A673 (cell line): ENCODE measurements around the gene PIAS3. TPM values are rescaled to one million over a fixed set of nuclear protein-coding genes. Genes with fewer than 3 reads are reported as not detected.

Experiments used
- BruUV-seq: library from RNA; stranded (reverse); fragments of 400-500 nt; replicated peaks from 2 replicates; lab custom pipeline; 2021; lab: Mats Ljungman, UMichigan
- CTCF ChIA-PET: fragments of 300-600 bp; sonication (Branson Sonifier 250); formaldehyde crosslinking; loops from one replicate; lab custom pipeline; 2022; ENCODE audit warnings: antibody characterized with exemption; lab: Charles Lee
- POLR2A ChIA-PET: fragments of 300-600 bp; sonication (Branson Sonifier 250); formaldehyde crosslinking; loops from one replicate; lab custom pipeline; 2022; ENCODE audit warnings: antibody characterized with exemption; ENCODE audit not compliant: low non-redundant PET; lab: Charles Lee
- DNase-seq: peaks from one replicate; pipeline ENCODE4 v3.0.0-alpha.2; 2015; ENCODE audit warnings: low spot score
- H3K27ac ChIP-seq: fragments of 200-600 bp; sonication (generic); 2 replicates; pipeline ENCODE4 v1.5.1; 2016; ENCODE audit warnings: mixed run types, low read depth, mild to moderate bottlenecking, mixed read lengths, antibody characterized with exemption, low read length; ENCODE audit not compliant: poor library complexity, severe bottlenecking
- H3K27me3 ChIP-seq: fragments of 200-600 bp; sonication (generic); replicated peaks from 2 replicates; pipeline ENCODE4 v1.6.1; 2017; ENCODE audit warnings: mixed run types, low read depth, mild to moderate bottlenecking, mixed read lengths, antibody characterized with exemption, low read length; ENCODE audit not compliant: insufficient read depth, poor library complexity
- H3K36me3 ChIP-seq: fragments of 200-600 bp; sonication (generic); 2 replicates; pipeline ENCODE4 v1.6.1; 2016; ENCODE audit warnings: mixed run types, mild to moderate bottlenecking, mixed read lengths, antibody characterized with exemption, low read length; ENCODE audit not compliant: insufficient read depth, poor library complexity, severe bottlenecking
- H3K4me1 ChIP-seq: fragments of 200-600 bp; sonication (generic); 2 replicates; pipeline ENCODE4 v1.6.1; 2017; ENCODE audit warnings: mixed run types, mild to moderate bottlenecking, mixed read lengths, antibody characterized with exemption, low read length; ENCODE audit not compliant: insufficient read depth, poor library complexity, severe bottlenecking
- H3K4me3 ChIP-seq: fragments of 200-600 bp; sonication (generic); 2 replicates; pipeline ENCODE4 v1.5.1; 2016; ENCODE audit warnings: low read depth, mixed run types, mild to moderate bottlenecking, mixed read lengths, low read length; ENCODE audit not compliant: poor library complexity, severe bottlenecking
- H3K9me3 ChIP-seq: fragments of 200-600 bp; sonication (generic); 2 replicates; pipeline ENCODE4 v1.6.1; 2016; ENCODE audit warnings: mixed run types, low read depth, mild to moderate bottlenecking, mixed read lengths, antibody characterized with exemption, low read length; ENCODE audit not compliant: poor library complexity, severe bottlenecking
- EZH2 ChIP-seq: fragments of 200-600 bp; sonication (generic); IDR thresholded peaks from 2 replicates; pipeline ENCODE4 v1.6.1; 2017; ENCODE audit warnings: borderline replicate concordance, low read depth, mild to moderate bottlenecking, mixed read lengths, antibody characterized with exemption, low read length; ENCODE audit not compliant: poor library complexity, severe bottlenecking
- intact Hi-C: fragments of 100-400 bp; cut with micrococcal nuclease; formaldehyde crosslinking; loops from one replicate; pipeline ENCODE4 v1.10.0; 2022; ENCODE audit not compliant: unreplicated experiment
- total RNA-seq: library from RNA; stranded (reverse); gene quantifications from 2 replicates; pipeline ENCODE4 v1.2.3, GENCODE V29; 2021
- TF ChIP-seq, protein P1 (sequence below): fragments of 300-800, 200-600 bp; sonication (generic); conservative IDR thresholded peaks from 2 replicates; pipeline ENCODE4 v1.5.1; 2017; ENCODE audit warnings: low read depth, mild to moderate bottlenecking, antibody characterized with exemption, low read length, moderate library complexity, mixed read lengths

PIAS3 gene
- total RNA-seq, 1 experiment from 2014 or later, result 41.8 TPM

- BruUV-seq, result no TSS peak
- Histone ChIP-seq H3K36me3 (no peaks in the 10 kb centered on the region), H3K27me3 (peaks cover 22% of the 10 kb centered on the region), H3K27ac (no peak within 1 kb of the TSS), H3K4me3 (peak within 1 kb of the TSS; percentile 69), H3K9me3 (no peaks in the 10 kb centered on the region), H3K4me1 (peaks cover 2% of the 10 kb centered on the region)
- TF ChIP-seq, protein P1, sequence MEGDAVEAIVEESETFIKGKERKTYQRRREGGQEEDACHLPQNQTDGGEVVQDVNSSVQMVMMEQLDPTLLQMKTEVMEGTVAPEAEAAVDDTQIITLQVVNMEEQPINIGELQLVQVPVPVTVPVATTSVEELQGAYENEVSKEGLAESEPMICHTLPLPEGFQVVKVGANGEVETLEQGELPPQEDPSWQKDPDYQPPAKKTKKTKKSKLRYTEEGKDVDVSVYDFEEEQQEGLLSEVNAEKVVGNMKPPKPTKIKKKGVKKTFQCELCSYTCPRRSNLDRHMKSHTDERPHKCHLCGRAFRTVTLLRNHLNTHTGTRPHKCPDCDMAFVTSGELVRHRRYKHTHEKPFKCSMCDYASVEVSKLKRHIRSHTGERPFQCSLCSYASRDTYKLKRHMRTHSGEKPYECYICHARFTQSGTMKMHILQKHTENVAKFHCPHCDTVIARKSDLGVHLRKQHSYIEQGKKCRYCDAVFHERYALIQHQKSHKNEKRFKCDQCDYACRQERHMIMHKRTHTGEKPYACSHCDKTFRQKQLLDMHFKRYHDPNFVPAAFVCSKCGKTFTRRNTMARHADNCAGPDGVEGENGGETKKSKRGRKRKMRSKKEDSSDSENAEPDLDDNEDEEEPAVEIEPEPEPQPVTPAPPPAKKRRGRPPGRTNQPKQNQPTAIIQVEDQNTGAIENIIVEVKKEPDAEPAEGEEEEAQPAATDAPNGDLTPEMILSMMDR, result no peak
- TF ChIP-seq EZH2, result no peak
- intact Hi-C loops, result loop anchor here (5.0 kb wide), 1 partner anchor 34 kb away; no protein-coding TSS in a partner anchor
- peak; percentile 90 for DNase-seq
- ChIA-PET CTCF (no interaction called here), POLR2A (interaction anchor here (0.7 kb wide), 1 partner anchor 41 kb away, joined by 7 read pairs; the partner anchor contains the start of gene NUDT17)
These were observed 26.9 kb upstream of the PIAS3 start, which contains the start of gene ANKRD35 for GRCh38 chr1:145885738-145886287. ANKRD35 (minus strand) TSS chr1:145885866; CDS start chr1:145885758, 108 bp downstream.

DNA sequence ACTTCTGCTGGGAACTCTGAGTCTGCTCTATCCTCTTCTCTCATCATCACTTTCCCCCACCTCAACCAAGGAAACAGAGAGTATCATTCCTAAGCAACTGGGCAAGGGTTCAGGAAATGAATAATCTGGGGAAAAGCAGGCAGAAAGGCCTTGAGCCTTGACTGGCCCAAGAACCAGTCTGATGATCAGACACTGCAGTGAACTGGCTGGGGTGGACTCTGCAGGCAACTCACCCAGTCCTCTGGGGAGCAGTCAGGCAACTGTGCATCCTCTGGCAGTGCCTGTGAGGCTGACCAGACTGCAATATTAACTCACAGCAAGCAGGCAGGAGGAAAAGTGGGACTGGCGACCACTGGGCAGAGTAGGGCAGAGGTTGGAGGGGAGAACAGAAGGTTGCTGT is 25.8 kb upstream of the PIAS3 start:
- ChIA-PET CTCF (interaction anchor here (0.6 kb wide), 1 partner anchor 1651 kb away, joined by 3 read pairs; no protein-coding TSS in a partner anchor), POLR2A (no interaction called here)
- Histone ChIP-seq H3K4me1 (peaks cover 2% of the 10 kb centered on the region), H3K9me3 (no peaks in the 10 kb centered on the region), H3K4me3 (no peak overlapping the region), H3K27me3 (peaks cover 22% of the 10 kb centered on the region), H3K27ac (no peak overlapping the region), H3K36me3 (no peaks in the 10 kb centered on the region)
- intact Hi-C loops, result loop anchor here (5.0 kb wide), 1 partner anchor 32 kb away; no protein-coding TSS in a partner anchor
- TF ChIP-seq EZH2, result no peak
- TF ChIP-seq, protein P1, result no peak
- no TSS peak for BruUV-seq
- DNase-seq, result no peak

GRCh38 chr1:145879775-145880174 is 20.9 kb upstream of the PIAS3 start:
- intact Hi-C loops, result no loop called here
- Histone ChIP-seq H3K36me3 (no peaks in the 10 kb centered on the region), H3K27me3 (peaks cover 15% of the 10 kb centered on the region), H3K9me3 (no peaks in the 10 kb centered on the region), H3K27ac (no peak overlapping the region), H3K4me3 (no peak overlapping the region), H3K4me1 (no peaks in the 10 kb centered on the region)
- no peak for DNase-seq
- POLR2A ChIA-PET, result interaction anchor here (0.6 kb wide), 1 partner anchor 35 kb away, joined by 4 read pairs; the partner anchor contains the start of gene NUDT17
- BruUV-seq, result no TSS peak
- TF ChIP-seq, protein P1, result no peak
- no peak for TF ChIP-seq EZH2
- CTCF ChIA-PET, result interaction anchor here (0.6 kb wide), 1 partner anchor 36 kb away, joined by 3 read pairs; no protein-coding TSS in a partner anchor
